Astrocyte of the spinal cord (primary cell): ENCODE data around the gene FNDC1.

ENCODE experiments used
- DNase-seq: peaks from one replicate; pipeline ENCODE4 v3.0.0; 2011; ENCODE audit warnings: low read depth, low spot score
- H3K4me3 ChIP-seq: 2 replicates; pipeline ENCODE4 v1.5.1; 2011; ENCODE audit warnings: low read depth, mild to moderate bottlenecking, low read length, moderate library complexity
- in situ Hi-C: cut with HindIII; loops from 2 replicates; pipeline ENCODE4 v1.10.0; 2017; ENCODE audit warnings: low sequenced_read_pairs
- TF ChIP-seq, protein P1 (sequence below): IDR thresholded peaks from 2 replicates; pipeline ENCODE4 v1.5.1; 2012; ENCODE audit warnings: low read depth, mild to moderate bottlenecking, low read length, inconsistent platforms

The FNDC1 gene

GRCh38 chr6:159212525-159213280, 43.5 kb downstream of the FNDC1 start:
- TF ChIP-seq, protein P1, sequence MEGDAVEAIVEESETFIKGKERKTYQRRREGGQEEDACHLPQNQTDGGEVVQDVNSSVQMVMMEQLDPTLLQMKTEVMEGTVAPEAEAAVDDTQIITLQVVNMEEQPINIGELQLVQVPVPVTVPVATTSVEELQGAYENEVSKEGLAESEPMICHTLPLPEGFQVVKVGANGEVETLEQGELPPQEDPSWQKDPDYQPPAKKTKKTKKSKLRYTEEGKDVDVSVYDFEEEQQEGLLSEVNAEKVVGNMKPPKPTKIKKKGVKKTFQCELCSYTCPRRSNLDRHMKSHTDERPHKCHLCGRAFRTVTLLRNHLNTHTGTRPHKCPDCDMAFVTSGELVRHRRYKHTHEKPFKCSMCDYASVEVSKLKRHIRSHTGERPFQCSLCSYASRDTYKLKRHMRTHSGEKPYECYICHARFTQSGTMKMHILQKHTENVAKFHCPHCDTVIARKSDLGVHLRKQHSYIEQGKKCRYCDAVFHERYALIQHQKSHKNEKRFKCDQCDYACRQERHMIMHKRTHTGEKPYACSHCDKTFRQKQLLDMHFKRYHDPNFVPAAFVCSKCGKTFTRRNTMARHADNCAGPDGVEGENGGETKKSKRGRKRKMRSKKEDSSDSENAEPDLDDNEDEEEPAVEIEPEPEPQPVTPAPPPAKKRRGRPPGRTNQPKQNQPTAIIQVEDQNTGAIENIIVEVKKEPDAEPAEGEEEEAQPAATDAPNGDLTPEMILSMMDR, result no peak
- in situ Hi-C loops, result no loop called here
- DNase-seq, result no peak

GRCh38 chr6:159213405-159213804, 44.2 kb downstream of the FNDC1 start:
- in situ Hi-C loops, result no loop called here
- H3K4me3 ChIP-seq, result no peak overlapping the region
- DNase-seq, result no peak
- TF ChIP-seq, protein P1, result no peak

More at GRCh38 chr6:159212525-159213280, 43.5 kb downstream of the FNDC1 start:
- no peak overlapping the region for H3K4me3 ChIP-seq

DNA sequence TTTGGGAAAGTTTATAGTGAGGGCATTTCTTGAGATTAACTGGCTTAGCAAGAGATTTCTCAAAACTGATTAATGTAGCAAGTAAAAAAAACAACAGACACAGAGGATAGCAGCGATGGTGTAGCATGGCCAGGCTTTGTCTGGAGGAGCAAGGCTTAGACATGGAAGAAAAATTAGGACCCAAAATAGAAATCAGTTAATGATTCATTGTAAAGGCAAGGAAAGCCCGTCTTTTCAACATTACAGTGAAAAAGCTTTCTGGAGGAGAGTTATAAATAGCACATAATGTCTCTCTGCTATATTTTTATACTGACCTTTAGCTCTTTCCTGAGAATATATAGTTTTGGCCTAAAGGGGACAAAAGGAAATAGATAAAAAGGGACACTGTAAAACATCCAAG, 45.1 kb downstream of the FNDC1 start:
- DNase-seq, result no peak
- no peak overlapping the region for H3K4me3 ChIP-seq
- in situ Hi-C loops, result no loop called here
- TF ChIP-seq, protein P1, result no peak

- in situ Hi-C loops, result no loop called here
- TF ChIP-seq, protein P1, result peak; percentile 52
- no peak overlapping the region for H3K4me3 ChIP-seq
- DNase-seq, result peak; percentile 35
These were observed 48.5 kb downstream of the FNDC1 start for GRCh38 chr6:159217595-159218275.

GRCh38 chr6:159220093-159220492, 50.9 kb downstream of the FNDC1 start:
- TF ChIP-seq, protein P1, result no peak
- no peak for DNase-seq
- no peak overlapping the region for H3K4me3 ChIP-seq
- in situ Hi-C loops, result no loop called here

- H3K4me3 ChIP-seq, result no peak overlapping the region
- DNase-seq, result no peak
- TF ChIP-seq, protein P1, result no peak
- in situ Hi-C loops, result no loop called here
These were observed 52.4 kb downstream of the FNDC1 start for GRCh38 chr6:159221486-159222170.
